GM12878 (cell line): ENCODE results near the gene RSKR. TPM values are rescaled to one million over a fixed set of nuclear protein-coding genes. Genes with fewer than 3 reads are reported as not detected.
A peak's percentile ranks its signal among the peaks of the same experiment; 100 is the strongest.

Source experiments
- ATF7 ChIP-seq: fragments of 450-650 bp; IDR thresholded peaks from 2 replicates; pipeline ENCODE4 v1.6.1; 2016; ENCODE audit warnings: low read depth, mild to moderate bottlenecking
- BCL11A ChIP-seq: IDR thresholded peaks from 2 replicates; pipeline ENCODE4 v1.6.1; 2011; ENCODE audit warnings: low read depth, low read length
- BMI1 ChIP-seq: fragments of 450-650 bp; IDR thresholded peaks from 2 replicates; pipeline ENCODE4 v1.6.1; 2016; ENCODE audit warnings: mild to moderate bottlenecking, moderate library complexity, borderline replicate concordance
- CHD4 ChIP-seq: fragments of 200-600 bp; sonication (generic); IDR thresholded peaks from 2 replicates; pipeline ENCODE4 v1.6.1; 2016; ENCODE audit warnings: mild to moderate bottlenecking
- ESRRA ChIP-seq: IDR thresholded peaks from 2 replicates; pipeline ENCODE4 v1.6.1; 2012; ENCODE audit warnings: mild to moderate bottlenecking, low read length, improper control_type of control experiment
- NR2F1 ChIP-seq: fragments of 450-650 bp; conservative IDR thresholded peaks from 2 replicates; pipeline ENCODE4 v1.6.1; 2017; ENCODE audit warnings: mild to moderate bottlenecking
- PAX5 ChIP-seq: IDR thresholded peaks from 2 replicates; pipeline ENCODE4 v1.6.1; 2011; ENCODE audit warnings: low read depth, low read length, borderline replicate concordance
- POLR2A ChIP-seq: IDR thresholded peaks from 2 replicates; pipeline ENCODE4 v1.6.1; 2011; ENCODE audit warnings: low read depth, mild to moderate bottlenecking, low read length
- RBBP5 ChIP-seq: fragments of 200-600 bp; sonication (generic); conservative IDR thresholded peaks from 2 replicates; pipeline ENCODE4 v1.6.1; 2016
- SIX5 ChIP-seq: IDR thresholded peaks from 2 replicates; pipeline ENCODE4 v1.6.1; 2011; ENCODE audit warnings: mild to moderate bottlenecking, low read depth, low read length, moderate library complexity; ENCODE audit not compliant: severe bottlenecking
- SMAD1 ChIP-seq: fragments of 450-650 bp; IDR thresholded peaks from 2 replicates; pipeline ENCODE4 v1.6.1; 2018; ENCODE audit warnings: mild to moderate bottlenecking, low read depth; ENCODE audit not compliant: partially characterized antibody
- TBL1XR1 ChIP-seq: IDR thresholded peaks from 2 replicates; pipeline ENCODE4 v1.6.1; 2012; ENCODE audit warnings: low read depth, low read length, improper control_type of control experiment
- WRNIP1 ChIP-seq: IDR thresholded peaks from 2 replicates; pipeline ENCODE4 v1.6.1; 2011; ENCODE audit warnings: low read depth, low read length, improper control_type of control experiment, borderline replicate concordance
- ZNF274 ChIP-seq: IDR thresholded peaks from one replicate; pipeline ENCODE4 v1.8.0; 2011; ENCODE audit not compliant: insufficient read length, insufficient read depth
- polyA plus RNA-seq, 11 experiments: library from polyadenylated mRNA; depleted of rRNA in 4 of 11; unstranded in 6 of 11; stranded (reverse) in 5 of 11; fragments of >200 nt; fragmentation: Nextera tagmentation in 4 of 11; fragmentation: Illumina TruSeq in 1 of 11; extraction: Ambion mirVana in 4 of 11; extraction: Trizol in 1 of 11; gene quantifications; 1 replicate in 1 of 11; 2 replicates in 10 of 11; pipeline versions ENCODE4 v1.2.1 to v1.2.3, GENCODE V29; 2011 to 2016; ENCODE audit warnings: inconsistent platforms in 2 of 11, missing spikeins in 2 of 11, low read depth in 1 of 11
- total RNA-seq, 4 experiments: library from RNA; depleted of rRNA in 3 of 4; stranded (reverse); fragments of >200 nt in 3 of 4; fragmentation: Illumina TruSeq in 1 of 4; extraction: Trizol in 1 of 4; gene quantifications; 2 replicates each; pipeline versions ENCODE4 v1.2.1 to v1.2.3, GENCODE V29; 2013 to 2021
- TF ChIP-seq, protein P1 (sequence below), 3 experiments: IDR thresholded peaks in 2 of 3; conservative IDR thresholded peaks in 1 of 3; 2 replicates each; pipeline ENCODE4 v1.5.1; 2011; ENCODE audit warnings: low read depth in 3 of 3, low read length in 3 of 3, mild to moderate bottlenecking in 3 of 3, control low read depth in 2 of 3, moderate library complexity in 2 of 3, inconsistent platforms in 1 of 3, mixed read lengths in 1 of 3; ENCODE audit not compliant: control insufficient read depth in 2 of 3, insufficient read depth in 1 of 3; ENCODE audit errors: extremely low read depth in 1 of 3
- TF ChIP-seq, protein P2 (sequence below): fragments of 450-650 bp; IDR thresholded peaks from 2 replicates; pipeline ENCODE4 v1.6.1; 2017; ENCODE audit warnings: mild to moderate bottlenecking, low read depth, inconsistent platforms; ENCODE audit not compliant: poor library complexity, severe bottlenecking
- TF ChIP-seq, protein P3 (sequence below): fragments of 450-650 bp; IDR thresholded peaks from 2 replicates; pipeline ENCODE4 v1.6.1; 2018; ENCODE audit warnings: borderline replicate concordance, mild to moderate bottlenecking; ENCODE audit not compliant: partially characterized antibody
- TF ChIP-seq, protein P4 (sequence below): IDR thresholded peaks from 2 replicates; pipeline ENCODE4 v1.6.1; 2012; ENCODE audit warnings: low read depth, low read length, improper control_type of control experiment
- TF ChIP-seq, protein P5 (sequence below): fragments of 450-650 bp; IDR thresholded peaks from 2 replicates; pipeline ENCODE4 v1.6.1; 2017; ENCODE audit warnings: borderline replicate concordance
- TF ChIP-seq, protein P6 (sequence below): fragments of 450-650 bp; IDR thresholded peaks from 2 replicates; pipeline ENCODE4 v1.6.1; 2017; ENCODE audit warnings: mild to moderate bottlenecking, moderate library complexity

Gene RSKR
- total and polyA plus RNA-seq, 10 of the 15 experiments (the other 5 are each of a cell fraction or from before 2014, with no cell fraction given) = 0.52 to 22.4 (median 8.7) TPM

DNA sequence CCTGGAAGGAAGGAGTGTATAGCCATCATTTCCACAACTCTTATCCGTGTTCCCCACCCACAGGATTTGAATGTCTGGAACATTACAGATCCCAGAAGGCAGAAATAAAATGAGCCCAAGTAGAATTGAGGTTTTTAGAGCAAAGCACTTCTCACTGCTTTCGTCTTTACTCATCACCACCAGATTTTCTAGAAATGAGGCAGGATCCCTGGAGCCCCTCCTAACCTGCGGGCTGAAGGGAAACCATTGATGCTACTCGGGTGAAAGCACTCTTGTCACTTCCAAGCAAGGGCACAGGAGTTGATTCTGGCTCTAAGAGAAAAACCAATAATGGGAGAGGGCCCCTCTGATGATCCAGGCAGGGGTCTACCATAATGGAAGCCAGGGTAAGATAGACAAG, 34.5 kb downstream of the RSKR start (continued):
- TF ChIP-seq, protein P1, sequence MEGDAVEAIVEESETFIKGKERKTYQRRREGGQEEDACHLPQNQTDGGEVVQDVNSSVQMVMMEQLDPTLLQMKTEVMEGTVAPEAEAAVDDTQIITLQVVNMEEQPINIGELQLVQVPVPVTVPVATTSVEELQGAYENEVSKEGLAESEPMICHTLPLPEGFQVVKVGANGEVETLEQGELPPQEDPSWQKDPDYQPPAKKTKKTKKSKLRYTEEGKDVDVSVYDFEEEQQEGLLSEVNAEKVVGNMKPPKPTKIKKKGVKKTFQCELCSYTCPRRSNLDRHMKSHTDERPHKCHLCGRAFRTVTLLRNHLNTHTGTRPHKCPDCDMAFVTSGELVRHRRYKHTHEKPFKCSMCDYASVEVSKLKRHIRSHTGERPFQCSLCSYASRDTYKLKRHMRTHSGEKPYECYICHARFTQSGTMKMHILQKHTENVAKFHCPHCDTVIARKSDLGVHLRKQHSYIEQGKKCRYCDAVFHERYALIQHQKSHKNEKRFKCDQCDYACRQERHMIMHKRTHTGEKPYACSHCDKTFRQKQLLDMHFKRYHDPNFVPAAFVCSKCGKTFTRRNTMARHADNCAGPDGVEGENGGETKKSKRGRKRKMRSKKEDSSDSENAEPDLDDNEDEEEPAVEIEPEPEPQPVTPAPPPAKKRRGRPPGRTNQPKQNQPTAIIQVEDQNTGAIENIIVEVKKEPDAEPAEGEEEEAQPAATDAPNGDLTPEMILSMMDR (IDR thresholded peaks at IDR 0.05 in 2 of 3, conservative IDR thresholded peaks at IDR 0.05 in 1 of 3; ENCODE audit: control insufficient read depth in 2 of 3, extremely low read depth in 1 of 3, insufficient read depth in 1 of 3, low read depth in 3 of 3, low read length in 3 of 3) = no peak
- TF ChIP-seq POLR2A (no peak), RBBP5 (no peak), SMAD1 (no peak), ZNF274 (no peak), WRNIP1 (no peak), BCL11A (peak; percentile 67), ATF7 (no peak), NR2F1 (no peak), ESRRA (no peak), CHD4 (no peak), BMI1 (no peak), SIX5 (no peak), PAX5 (no peak), TBL1XR1 (no peak)
- TF ChIP-seq, protein P2, sequence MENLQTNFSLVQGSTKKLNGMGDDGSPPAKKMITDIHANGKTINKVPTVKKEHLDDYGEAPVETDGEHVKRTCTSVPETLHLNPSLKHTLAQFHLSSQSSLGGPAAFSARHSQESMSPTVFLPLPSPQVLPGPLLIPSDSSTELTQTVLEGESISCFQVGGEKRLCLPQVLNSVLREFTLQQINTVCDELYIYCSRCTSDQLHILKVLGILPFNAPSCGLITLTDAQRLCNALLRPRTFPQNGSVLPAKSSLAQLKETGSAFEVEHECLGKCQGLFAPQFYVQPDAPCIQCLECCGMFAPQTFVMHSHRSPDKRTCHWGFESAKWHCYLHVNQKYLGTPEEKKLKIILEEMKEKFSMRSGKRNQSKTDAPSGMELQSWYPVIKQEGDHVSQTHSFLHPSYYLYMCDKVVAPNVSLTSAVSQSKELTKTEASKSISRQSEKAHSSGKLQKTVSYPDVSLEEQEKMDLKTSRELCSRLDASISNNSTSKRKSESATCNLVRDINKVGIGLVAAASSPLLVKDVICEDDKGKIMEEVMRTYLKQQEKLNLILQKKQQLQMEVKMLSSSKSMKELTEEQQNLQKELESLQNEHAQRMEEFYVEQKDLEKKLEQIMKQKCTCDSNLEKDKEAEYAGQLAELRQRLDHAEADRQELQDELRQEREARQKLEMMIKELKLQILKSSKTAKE = peak; percentile 17
- TF ChIP-seq, protein P3, sequence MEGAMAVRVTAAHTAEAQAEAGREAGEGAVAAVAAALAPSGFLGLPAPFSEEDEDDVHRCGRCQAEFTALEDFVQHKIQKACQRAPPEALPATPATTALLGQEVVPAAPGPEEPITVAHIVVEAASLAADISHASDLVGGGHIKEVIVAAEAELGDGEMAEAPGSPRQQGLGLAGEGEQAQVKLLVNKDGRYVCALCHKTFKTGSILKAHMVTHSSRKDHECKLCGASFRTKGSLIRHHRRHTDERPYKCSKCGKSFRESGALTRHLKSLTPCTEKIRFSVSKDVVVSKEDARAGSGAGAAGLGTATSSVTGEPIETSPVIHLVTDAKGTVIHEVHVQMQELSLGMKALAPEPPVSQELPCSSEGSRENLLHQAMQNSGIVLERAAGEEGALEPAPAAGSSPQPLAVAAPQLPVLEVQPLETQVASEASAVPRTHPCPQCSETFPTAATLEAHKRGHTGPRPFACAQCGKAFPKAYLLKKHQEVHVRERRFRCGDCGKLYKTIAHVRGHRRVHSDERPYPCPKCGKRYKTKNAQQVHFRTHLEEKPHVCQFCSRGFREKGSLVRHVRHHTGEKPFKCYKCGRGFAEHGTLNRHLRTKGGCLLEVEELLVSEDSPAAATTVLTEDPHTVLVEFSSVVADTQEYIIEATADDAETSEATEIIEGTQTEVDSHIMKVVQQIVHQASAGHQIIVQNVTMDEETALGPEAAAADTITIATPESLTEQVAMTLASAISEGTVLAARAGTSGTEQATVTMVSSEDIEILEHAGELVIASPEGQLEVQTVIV = no peak
- TF ChIP-seq, protein P4, sequence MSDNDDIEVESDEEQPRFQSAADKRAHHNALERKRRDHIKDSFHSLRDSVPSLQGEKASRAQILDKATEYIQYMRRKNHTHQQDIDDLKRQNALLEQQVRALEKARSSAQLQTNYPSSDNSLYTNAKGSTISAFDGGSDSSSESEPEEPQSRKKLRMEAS = no peak
- TF ChIP-seq, protein P5, sequence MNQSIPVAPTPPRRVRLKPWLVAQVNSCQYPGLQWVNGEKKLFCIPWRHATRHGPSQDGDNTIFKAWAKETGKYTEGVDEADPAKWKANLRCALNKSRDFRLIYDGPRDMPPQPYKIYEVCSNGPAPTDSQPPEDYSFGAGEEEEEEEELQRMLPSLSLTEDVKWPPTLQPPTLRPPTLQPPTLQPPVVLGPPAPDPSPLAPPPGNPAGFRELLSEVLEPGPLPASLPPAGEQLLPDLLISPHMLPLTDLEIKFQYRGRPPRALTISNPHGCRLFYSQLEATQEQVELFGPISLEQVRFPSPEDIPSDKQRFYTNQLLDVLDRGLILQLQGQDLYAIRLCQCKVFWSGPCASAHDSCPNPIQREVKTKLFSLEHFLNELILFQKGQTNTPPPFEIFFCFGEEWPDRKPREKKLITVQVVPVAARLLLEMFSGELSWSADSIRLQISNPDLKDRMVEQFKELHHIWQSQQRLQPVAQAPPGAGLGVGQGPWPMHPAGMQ = no peak
- TF ChIP-seq, protein P6, sequence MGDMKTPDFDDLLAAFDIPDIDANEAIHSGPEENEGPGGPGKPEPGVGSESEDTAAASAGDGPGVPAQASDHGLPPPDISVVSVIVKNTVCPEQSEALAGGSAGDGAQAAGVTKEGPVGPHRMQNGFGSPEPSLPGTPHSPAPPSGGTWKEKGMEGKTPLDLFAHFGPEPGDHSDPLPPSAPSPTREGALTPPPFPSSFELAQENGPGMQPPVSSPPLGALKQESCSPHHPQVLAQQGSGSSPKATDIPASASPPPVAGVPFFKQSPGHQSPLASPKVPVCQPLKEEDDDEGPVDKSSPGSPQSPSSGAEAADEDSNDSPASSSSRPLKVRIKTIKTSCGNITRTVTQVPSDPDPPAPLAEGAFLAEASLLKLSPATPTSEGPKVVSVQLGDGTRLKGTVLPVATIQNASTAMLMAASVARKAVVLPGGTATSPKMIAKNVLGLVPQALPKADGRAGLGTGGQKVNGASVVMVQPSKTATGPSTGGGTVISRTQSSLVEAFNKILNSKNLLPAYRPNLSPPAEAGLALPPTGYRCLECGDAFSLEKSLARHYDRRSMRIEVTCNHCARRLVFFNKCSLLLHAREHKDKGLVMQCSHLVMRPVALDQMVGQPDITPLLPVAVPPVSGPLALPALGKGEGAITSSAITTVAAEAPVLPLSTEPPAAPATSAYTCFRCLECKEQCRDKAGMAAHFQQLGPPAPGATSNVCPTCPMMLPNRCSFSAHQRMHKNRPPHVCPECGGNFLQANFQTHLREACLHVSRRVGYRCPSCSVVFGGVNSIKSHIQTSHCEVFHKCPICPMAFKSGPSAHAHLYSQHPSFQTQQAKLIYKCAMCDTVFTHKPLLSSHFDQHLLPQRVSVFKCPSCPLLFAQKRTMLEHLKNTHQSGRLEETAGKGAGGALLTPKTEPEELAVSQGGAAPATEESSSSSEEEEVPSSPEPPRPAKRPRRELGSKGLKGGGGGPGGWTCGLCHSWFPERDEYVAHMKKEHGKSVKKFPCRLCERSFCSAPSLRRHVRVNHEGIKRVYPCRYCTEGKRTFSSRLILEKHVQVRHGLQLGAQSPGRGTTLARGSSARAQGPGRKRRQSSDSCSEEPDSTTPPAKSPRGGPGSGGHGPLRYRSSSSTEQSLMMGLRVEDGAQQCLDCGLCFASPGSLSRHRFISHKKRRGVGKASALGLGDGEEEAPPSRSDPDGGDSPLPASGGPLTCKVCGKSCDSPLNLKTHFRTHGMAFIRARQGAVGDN = no peak
